Neural cell (in vitro differentiated cells): Measurements from ENCODE around the gene GNG2. TPM values are rescaled to one million over a fixed set of nuclear protein-coding genes. Genes with fewer than 3 reads are reported as not detected.

Source experiments
- H2AFZ ChIP-seq: fragments of 200-600, 300-800 bp; sonication (generic), shearing (Covaris generic); 2 replicates; pipeline ENCODE4 v1.6.0; 2014; ENCODE audit warnings: low read depth, mild to moderate bottlenecking, antibody characterized with exemption, low read length, moderate library complexity
- H3F3A ChIP-seq: fragments of 200-600 bp; shearing (Covaris generic); 2 replicates; pipeline ENCODE4 v1.6.1; 2016; ENCODE audit warnings: mild to moderate bottlenecking, moderate library complexity, mixed read lengths, antibody characterized with exemption, low read length; ENCODE audit not compliant: insufficient read depth, poor library complexity, severe bottlenecking
- H3K27ac ChIP-seq: fragments of 200-600, 300-800 bp; sonication (generic), shearing (Covaris generic); 2 replicates; pipeline ENCODE4 v1.5.1; 2014; ENCODE audit warnings: mild to moderate bottlenecking, low read length, moderate library complexity
- H3K27me3 ChIP-seq: fragments of 300-800, 200-600 bp; sonication (generic), shearing (Covaris generic); 2 replicates; pipeline ENCODE4 v1.6.0; 2014; ENCODE audit warnings: mild to moderate bottlenecking, low read depth, low read length, moderate library complexity; ENCODE audit not compliant: insufficient read depth
- H3K36me3 ChIP-seq: fragments of 300-800, 200-600 bp; sonication (generic), shearing (Covaris generic); 2 replicates; pipeline ENCODE4 v1.5.1; 2014; ENCODE audit warnings: mild to moderate bottlenecking, antibody characterized with exemption, low read length, moderate library complexity; ENCODE audit not compliant: insufficient read depth
- H3K4me2 ChIP-seq: fragments of 300-800, 200-600 bp; sonication (generic), shearing (Covaris generic); 2 replicates; pipeline ENCODE4 v1.6.0; 2014; ENCODE audit warnings: mild to moderate bottlenecking, low read length
- H3K4me3 ChIP-seq: fragments of 300-800, 200-600 bp; sonication (generic), shearing (Covaris generic); 2 replicates; pipeline ENCODE4 v1.5.1; 2014; ENCODE audit warnings: mild to moderate bottlenecking, low read length, moderate library complexity
- H3K79me2 ChIP-seq: fragments of 200-600 bp; shearing (Covaris generic); replicated peaks from 2 replicates; pipeline ENCODE4 v1.6.0; 2014; ENCODE audit warnings: mild to moderate bottlenecking, low read length, moderate library complexity; ENCODE audit not compliant: insufficient read depth
- H3K9ac ChIP-seq: fragments of 300-800, 200-600 bp; sonication (generic), shearing (Covaris generic); 2 replicates; pipeline ENCODE4 v1.6.1; 2016; ENCODE audit warnings: mild to moderate bottlenecking, low read length, mixed read lengths
- H3K9me2 ChIP-seq: fragments of 200-600 bp; shearing (Covaris generic); 2 replicates; pipeline ENCODE4 v1.6.1; 2016; ENCODE audit warnings: mild to moderate bottlenecking, low read length, mixed read lengths; ENCODE audit not compliant: insufficient read depth
- H3K9me3 ChIP-seq: fragments of 200-600, 300-800 bp; sonication (generic), shearing (Covaris generic); 2 replicates; pipeline ENCODE4 v1.6.1; 2016; ENCODE audit warnings: mild to moderate bottlenecking, mixed run types, low read length, moderate library complexity, mixed read lengths
- H4K20me1 ChIP-seq: fragments of 200-600 bp; shearing (Covaris generic); 2 replicates; pipeline ENCODE4 v1.6.1; 2016; ENCODE audit warnings: mild to moderate bottlenecking, mixed run types; ENCODE audit not compliant: insufficient read depth
- EP300 ChIP-seq: fragments of 450-650 bp; conservative IDR thresholded peaks from 2 replicates; pipeline ENCODE4 v1.6.1; 2014; ENCODE audit warnings: antibody characterized with exemption, mild to moderate bottlenecking, moderate library complexity; ENCODE audit not compliant: poor library complexity, severe bottlenecking
- EZH2 ChIP-seq: fragments of 200-600, 300-800 bp; shearing (Covaris generic), sonication (generic); IDR thresholded peaks from 2 replicates; pipeline ENCODE4 v1.6.1; 2014; ENCODE audit warnings: antibody characterized with exemption, low read length, borderline replicate concordance, mild to moderate bottlenecking; ENCODE audit not compliant: insufficient read depth, poor library complexity, severe bottlenecking
- MXI1 ChIP-seq: fragments of 450-650 bp; conservative IDR thresholded peaks from 2 replicates; pipeline ENCODE4 v1.6.1; 2014; ENCODE audit warnings: antibody characterized with exemption, mild to moderate bottlenecking; ENCODE audit not compliant: poor library complexity, severe bottlenecking
- POLR2AphosphoS5 ChIP-seq: IDR thresholded peaks from 2 replicates; pipeline ENCODE4 v1.6.1; 2012
- RAD21 ChIP-seq: fragments of 450-650 bp; conservative IDR thresholded peaks from 2 replicates; pipeline ENCODE4 v1.6.1; 2014; ENCODE audit warnings: antibody characterized with exemption, mild to moderate bottlenecking, moderate library complexity
- SMC3 ChIP-seq: fragments of 450-650 bp; conservative IDR thresholded peaks from 2 replicates; pipeline ENCODE4 v1.6.1; 2014; ENCODE audit warnings: antibody characterized with exemption, mild to moderate bottlenecking, moderate library complexity; ENCODE audit not compliant: poor library complexity
- TAF1 ChIP-seq: IDR thresholded peaks from 2 replicates; pipeline ENCODE4 v1.6.1; 2012; ENCODE audit warnings: low read depth
- polyA plus RNA-seq: library from polyadenylated mRNA; depleted of rRNA; stranded (reverse); fragments of >200 nt; gene quantifications from 2 replicates; pipeline ENCODE4 v1.2.3, GENCODE V29; 2014
- TF ChIP-seq, protein P1 (sequence below): fragments of 450-650 bp; IDR thresholded peaks from 2 replicates; pipeline ENCODE4 v1.5.1; 2014; ENCODE audit warnings: antibody characterized with exemption, mild to moderate bottlenecking, moderate library complexity; ENCODE audit not compliant: poor library complexity, severe bottlenecking
- TF ChIP-seq, protein P2 (sequence below): IDR thresholded peaks from 2 replicates; pipeline ENCODE4 v1.6.1; 2012; ENCODE audit warnings: borderline replicate concordance

Gene GNG2
- polyA plus RNA-seq, 1 donor from 2014 or later, result 515 TPM

DNA sequence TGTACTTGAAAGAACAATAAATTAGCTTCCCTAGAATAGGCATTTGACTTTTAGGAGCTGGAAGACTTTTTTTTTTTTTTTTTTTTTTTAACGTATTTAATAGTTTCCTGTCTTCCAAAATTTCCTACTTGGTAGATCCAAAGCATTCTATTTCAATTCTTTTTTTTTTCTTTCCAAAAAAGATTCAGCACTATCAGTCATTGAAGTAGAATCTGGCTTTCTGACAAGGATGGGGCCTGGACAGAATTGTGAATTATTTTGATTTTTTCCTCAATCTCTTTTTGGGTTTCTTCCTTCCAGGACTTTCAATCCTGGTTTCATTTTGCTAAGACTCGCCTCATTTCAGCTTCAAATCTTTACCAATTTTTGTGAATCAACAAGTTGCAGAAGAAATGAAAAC, 21.2 kb downstream of the GNG2 start:
- Histone ChIP-seq H3K4me3 (no peak overlapping the region), H3F3A (no peaks in the 10 kb centered on the region), H3K36me3 (peaks cover 11% of the 10 kb centered on the region), H2AFZ (no peak overlapping the region), H3K9me3 (no peaks in the 10 kb centered on the region), H3K9ac (no peak overlapping the region), H3K27me3 (no peaks in the 10 kb centered on the region), H3K9me2 (no peaks in the 10 kb centered on the region), H3K4me2 (no peak overlapping the region), H3K79me2 (peaks cover 33% of the 10 kb centered on the region), H3K27ac (no peak overlapping the region), H4K20me1 (peaks cover 6% of the 10 kb centered on the region)
- no peak for TF ChIP-seq RAD21
- TF ChIP-seq SMC3, result no peak
- TF ChIP-seq, protein P1, sequence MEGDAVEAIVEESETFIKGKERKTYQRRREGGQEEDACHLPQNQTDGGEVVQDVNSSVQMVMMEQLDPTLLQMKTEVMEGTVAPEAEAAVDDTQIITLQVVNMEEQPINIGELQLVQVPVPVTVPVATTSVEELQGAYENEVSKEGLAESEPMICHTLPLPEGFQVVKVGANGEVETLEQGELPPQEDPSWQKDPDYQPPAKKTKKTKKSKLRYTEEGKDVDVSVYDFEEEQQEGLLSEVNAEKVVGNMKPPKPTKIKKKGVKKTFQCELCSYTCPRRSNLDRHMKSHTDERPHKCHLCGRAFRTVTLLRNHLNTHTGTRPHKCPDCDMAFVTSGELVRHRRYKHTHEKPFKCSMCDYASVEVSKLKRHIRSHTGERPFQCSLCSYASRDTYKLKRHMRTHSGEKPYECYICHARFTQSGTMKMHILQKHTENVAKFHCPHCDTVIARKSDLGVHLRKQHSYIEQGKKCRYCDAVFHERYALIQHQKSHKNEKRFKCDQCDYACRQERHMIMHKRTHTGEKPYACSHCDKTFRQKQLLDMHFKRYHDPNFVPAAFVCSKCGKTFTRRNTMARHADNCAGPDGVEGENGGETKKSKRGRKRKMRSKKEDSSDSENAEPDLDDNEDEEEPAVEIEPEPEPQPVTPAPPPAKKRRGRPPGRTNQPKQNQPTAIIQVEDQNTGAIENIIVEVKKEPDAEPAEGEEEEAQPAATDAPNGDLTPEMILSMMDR, result no peak
- TF ChIP-seq MXI1, result no peak
- TF ChIP-seq, protein P2, sequence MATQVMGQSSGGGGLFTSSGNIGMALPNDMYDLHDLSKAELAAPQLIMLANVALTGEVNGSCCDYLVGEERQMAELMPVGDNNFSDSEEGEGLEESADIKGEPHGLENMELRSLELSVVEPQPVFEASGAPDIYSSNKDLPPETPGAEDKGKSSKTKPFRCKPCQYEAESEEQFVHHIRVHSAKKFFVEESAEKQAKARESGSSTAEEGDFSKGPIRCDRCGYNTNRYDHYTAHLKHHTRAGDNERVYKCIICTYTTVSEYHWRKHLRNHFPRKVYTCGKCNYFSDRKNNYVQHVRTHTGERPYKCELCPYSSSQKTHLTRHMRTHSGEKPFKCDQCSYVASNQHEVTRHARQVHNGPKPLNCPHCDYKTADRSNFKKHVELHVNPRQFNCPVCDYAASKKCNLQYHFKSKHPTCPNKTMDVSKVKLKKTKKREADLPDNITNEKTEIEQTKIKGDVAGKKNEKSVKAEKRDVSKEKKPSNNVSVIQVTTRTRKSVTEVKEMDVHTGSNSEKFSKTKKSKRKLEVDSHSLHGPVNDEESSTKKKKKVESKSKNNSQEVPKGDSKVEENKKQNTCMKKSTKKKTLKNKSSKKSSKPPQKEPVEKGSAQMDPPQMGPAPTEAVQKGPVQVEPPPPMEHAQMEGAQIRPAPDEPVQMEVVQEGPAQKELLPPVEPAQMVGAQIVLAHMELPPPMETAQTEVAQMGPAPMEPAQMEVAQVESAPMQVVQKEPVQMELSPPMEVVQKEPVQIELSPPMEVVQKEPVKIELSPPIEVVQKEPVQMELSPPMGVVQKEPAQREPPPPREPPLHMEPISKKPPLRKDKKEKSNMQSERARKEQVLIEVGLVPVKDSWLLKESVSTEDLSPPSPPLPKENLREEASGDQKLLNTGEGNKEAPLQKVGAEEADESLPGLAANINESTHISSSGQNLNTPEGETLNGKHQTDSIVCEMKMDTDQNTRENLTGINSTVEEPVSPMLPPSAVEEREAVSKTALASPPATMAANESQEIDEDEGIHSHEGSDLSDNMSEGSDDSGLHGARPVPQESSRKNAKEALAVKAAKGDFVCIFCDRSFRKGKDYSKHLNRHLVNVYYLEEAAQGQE, result no peak

DNA sequence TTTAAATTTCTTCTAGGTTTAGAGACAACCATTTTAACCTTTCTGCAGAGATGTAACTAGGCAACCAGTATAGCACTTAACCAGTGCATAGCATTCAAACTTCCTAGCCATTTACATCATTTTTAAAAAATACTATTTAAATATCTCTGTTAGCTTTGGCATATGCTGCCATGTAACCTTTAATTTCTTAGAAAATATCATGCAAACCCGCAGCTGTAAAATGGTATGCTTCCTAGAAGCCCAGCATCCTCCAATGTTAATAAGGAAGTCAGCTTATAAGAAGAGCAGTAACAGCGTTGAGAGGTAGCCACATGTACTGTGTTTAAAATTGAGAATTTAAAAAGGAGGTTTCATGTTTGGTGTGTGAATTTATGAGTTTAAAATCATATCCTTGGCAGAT, 22.8 kb downstream of the GNG2 start:
- no peak overlapping the region for H3K9ac ChIP-seq
- TF ChIP-seq TAF1 (no peak), POLR2AphosphoS5 (no peak), EZH2 (no peak), EP300 (no peak), SMC3 (no peak), MXI1 (no peak), RAD21 (no peak)
- TF ChIP-seq, protein P1, result no peak
- TF ChIP-seq, protein P2, result no peak
- H3K27ac ChIP-seq, result no peak overlapping the region
- H3K9me3 ChIP-seq, result no peaks in the 10 kb centered on the region
- no peaks in the 10 kb centered on the region for H3F3A ChIP-seq
- H3K4me2 ChIP-seq, result no peak overlapping the region
- no peak overlapping the region for H2AFZ ChIP-seq
- no peaks in the 10 kb centered on the region for H3K9me2 ChIP-seq
- H3K4me3 ChIP-seq, result no peak overlapping the region
- H3K36me3 ChIP-seq, result peaks cover 11% of the 10 kb centered on the region
- peaks cover 24% of the 10 kb centered on the region for H3K79me2 ChIP-seq
- H4K20me1 ChIP-seq, result peaks cover 6% of the 10 kb centered on the region
- no peaks in the 10 kb centered on the region for H3K27me3 ChIP-seq
